ENCODE data around the gene FAM124A. TPM values are rescaled to one million over a fixed set of nuclear protein-coding genes. Genes with fewer than 3 reads are reported as not detected.

The FAM124A gene
- polyA plus RNA-seq, 2 of the 4 experiments (the other 2 are of a cell fraction): 1.5 to 1.6 TPM

DNA sequence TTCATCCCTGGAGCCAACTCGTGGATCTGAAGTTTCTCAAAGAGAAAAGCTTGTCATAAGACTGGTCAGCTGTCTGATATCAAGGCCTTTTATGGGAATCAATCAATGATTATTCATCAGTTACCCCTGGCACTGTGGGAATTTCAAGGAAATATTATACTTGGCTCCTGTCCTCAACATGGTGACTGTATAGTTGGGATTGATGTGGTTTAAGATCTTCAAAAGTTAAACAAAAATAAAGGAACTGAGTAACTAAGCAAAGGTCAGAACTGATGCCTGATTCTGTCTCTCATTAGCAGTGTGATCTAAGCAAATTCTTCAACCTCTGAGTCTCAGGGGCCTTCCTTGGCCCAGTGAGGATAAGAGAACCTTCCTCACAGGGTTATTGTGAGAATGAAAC lies 95.1 kb downstream of the FAM124A start:
- ChIA-PET POLR2A (no interaction called here), CTCF (interaction anchor here (1.1 to 1.3 kb wide), 2 partner anchors 19 to 31 kb away, joined by 3 read pairs; no protein-coding TSS in a partner anchor)
- H3K9me3 ChIP-seq: no peaks in the 10 kb centered on the region
- TF ChIP-seq EP300 (IDR thresholded peaks at IDR 0.05) (0 out of 5 replicates have a peak, but pooled peaks of 1 of the 2 experiments have one; percentile 12), SREBF2 (IDR thresholded peaks at IDR 0.05) (no peak)
- ATAC-seq: peak in 1 of 2 experiments; percentile 36; a peak in 2 of 6 replicates
- no peak overlapping the region for H3K27ac ChIP-seq
- no peaks in the 10 kb centered on the region for H3K4me1 ChIP-seq
- DNase-seq (ENCODE audit: low read depth in 1 of 2, low spot score in 1 of 2): peak in 1 of 2 experiments; percentile 13
- no peak for FAIRE-seq
- no peak overlapping the region for H3K4me2 ChIP-seq
- 0% methylated on average over 1 of the region's 1 CpG for WGBS (ENCODE audit: missing lambda C conversion rate)
- no peak overlapping the region for H3K4me3 ChIP-seq

DNA sequence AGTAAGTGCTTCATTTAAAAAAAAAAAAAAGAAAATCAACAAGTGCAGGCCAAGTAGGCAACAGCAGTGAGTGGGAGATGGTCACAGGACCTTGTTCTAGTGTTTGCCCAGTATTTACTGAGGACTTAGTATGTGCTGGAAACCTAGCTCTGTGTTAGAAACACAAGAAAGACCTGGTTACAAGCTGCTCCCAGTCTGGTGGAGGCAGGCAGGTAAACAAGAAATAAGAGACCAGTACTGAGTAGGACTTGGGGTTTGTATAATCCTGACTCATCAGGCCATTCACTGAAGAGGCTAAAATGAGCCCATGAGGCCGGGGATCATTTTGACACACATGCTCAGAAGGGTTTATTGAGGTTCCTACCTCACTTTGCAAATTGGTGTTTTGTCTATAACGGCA lies 95.8 kb downstream of the FAM124A start:
- no peak for FAIRE-seq
- WGBS (ENCODE audit: missing lambda C conversion rate): 48% methylated on average over 2 of the region's 2 CpGs
- TF ChIP-seq NFE2L2 (conservative IDR thresholded peaks at IDR 0.05; ENCODE audit: low read length) (no peak), PHF8 (IDR thresholded peaks at IDR 0.05; ENCODE audit: borderline replicate concordance, low read depth) (no peak), ZSCAN20 (CRISPR knock-in tag; IDR thresholded peaks at IDR 0.05) (no peak), HOXB13 (CRISPR knock-in tag; IDR thresholded peaks at IDR 0.05; ENCODE audit: low read depth) (no peak), GATA3 (IDR thresholded peaks at IDR 0.05; ENCODE audit: borderline replicate concordance) (no peak), RNF2 (IDR thresholded peaks at IDR 0.05; ENCODE audit: borderline replicate concordance, low read depth) (no peak), TP53 (CRISPR knock-in tag; IDR thresholded peaks at IDR 0.05) (no peak), FOSL2 (IDR thresholded peaks at IDR 0.05) (no peak), FOSL2 (CRISPR knock-in tag; IDR thresholded peaks at IDR 0.05) (no peak), ZC3H11A (IDR thresholded peaks at IDR 0.05) (no peak)
- Histone ChIP-seq H3K27ac (no peak overlapping the region), H3K4me2 (no peak overlapping the region), H3K9me3 (no peaks in the 10 kb centered on the region), H3K4me3 (no peak overlapping the region), H3K4me1 (no peaks in the 10 kb centered on the region)
- POLR2A ChIA-PET: no interaction called here
- DNase-seq (ENCODE audit: low read depth in 1 of 2, low spot score in 1 of 2): no peak
- CTCF ChIA-PET: interaction anchor here (1.1 kb wide), 1 partner anchor 20 kb away, joined by 3 read pairs; no protein-coding TSS in a partner anchor
- no peak for ATAC-seq

DNA sequence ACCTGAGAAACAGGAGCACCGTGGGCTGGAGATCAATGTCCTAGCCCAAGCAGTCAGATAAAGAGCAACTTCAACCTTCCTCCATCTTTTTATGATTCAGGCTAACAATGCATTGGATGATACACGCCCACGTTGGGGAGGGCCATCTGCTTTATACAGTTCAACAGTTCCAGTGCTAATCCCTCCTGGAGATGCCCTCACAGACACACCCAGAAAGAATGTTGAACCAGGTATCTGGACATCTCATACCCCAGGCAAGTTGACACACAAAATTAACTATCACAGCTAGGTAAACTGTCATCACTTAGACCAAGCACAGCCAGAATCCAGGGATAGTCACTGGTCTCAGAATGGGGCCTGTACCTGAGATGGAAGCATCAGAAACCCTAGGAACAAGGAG lies 96.7 kb downstream of the FAM124A start:
- 63% methylated on average over 3 of the region's 3 CpGs for WGBS (ENCODE audit: missing lambda C conversion rate)
- DNase-seq (ENCODE audit: low read depth in 1 of 2, low spot score in 1 of 2) (no peak), ATAC-seq (no peak), FAIRE-seq (no peak)
- H3K9me3 ChIP-seq: no peaks in the 10 kb centered on the region
- H3K27ac ChIP-seq: no peak overlapping the region
- ChIA-PET POLR2A (no interaction called here), CTCF (no interaction called here)
- no peak overlapping the region for H3K4me3 ChIP-seq
- no peak overlapping the region for H3K4me2 ChIP-seq
- H3K4me1 ChIP-seq: no peaks in the 10 kb centered on the region
- TF ChIP-seq MYC (IDR thresholded peaks at IDR 0.05; ENCODE audit: borderline replicate concordance, low read length) (no peak), PHF8 (IDR thresholded peaks at IDR 0.05; ENCODE audit: borderline replicate concordance, low read depth) (no peak), TP53 (CRISPR knock-in tag; IDR thresholded peaks at IDR 0.05) (no peak), ZC3H11A (IDR thresholded peaks at IDR 0.05) (no peak), CHD4 (IDR thresholded peaks at IDR 0.05; ENCODE audit: borderline replicate concordance) (no peak), RNF2 (IDR thresholded peaks at IDR 0.05; ENCODE audit: borderline replicate concordance, low read depth) (no peak), HDAC2 (IDR thresholded peaks at IDR 0.05) (no peak), NR3C1 (IDR thresholded peaks at IDR 0.05) (no peak), POLR2A (IDR thresholded peaks at IDR 0.05; ENCODE audit: low read length) (no peak)
- TF ChIP-seq, protein P1, sequence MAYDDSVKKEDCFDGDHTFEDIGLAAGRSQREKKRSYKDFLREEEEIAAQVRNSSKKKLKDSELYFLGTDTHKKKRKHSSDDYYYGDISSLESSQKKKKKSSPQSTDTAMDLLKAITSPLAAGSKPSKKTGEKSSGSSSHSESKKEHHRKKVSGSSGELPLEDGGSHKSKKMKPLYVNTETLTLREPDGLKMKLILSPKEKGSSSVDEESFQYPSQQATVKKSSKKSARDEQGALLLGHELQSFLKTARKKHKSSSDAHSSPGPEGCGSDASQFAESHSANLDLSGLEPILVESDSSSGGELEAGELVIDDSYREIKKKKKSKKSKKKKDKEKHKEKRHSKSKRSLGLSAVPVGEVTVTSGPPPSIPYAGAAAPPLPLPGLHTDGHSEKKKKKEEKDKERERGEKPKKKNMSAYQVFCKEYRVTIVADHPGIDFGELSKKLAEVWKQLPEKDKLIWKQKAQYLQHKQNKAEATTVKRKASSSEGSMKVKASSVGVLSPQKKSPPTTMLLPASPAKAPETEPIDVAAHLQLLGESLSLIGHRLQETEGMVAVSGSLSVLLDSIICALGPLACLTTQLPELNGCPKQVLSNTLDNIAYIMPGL (CRISPR knock-in tag; IDR thresholded peaks at IDR 0.05; ENCODE audit: borderline replicate concordance): no peak
- TF ChIP-seq, protein P2, sequence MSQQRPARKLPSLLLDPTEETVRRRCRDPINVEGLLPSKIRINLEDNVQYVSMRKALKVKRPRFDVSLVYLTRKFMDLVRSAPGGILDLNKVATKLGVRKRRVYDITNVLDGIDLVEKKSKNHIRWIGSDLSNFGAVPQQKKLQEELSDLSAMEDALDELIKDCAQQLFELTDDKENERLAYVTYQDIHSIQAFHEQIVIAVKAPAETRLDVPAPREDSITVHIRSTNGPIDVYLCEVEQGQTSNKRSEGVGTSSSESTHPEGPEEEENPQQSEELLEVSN (IDR thresholded peaks at IDR 0.05; ENCODE audit: borderline replicate concordance, low read depth): no peak
- TF ChIP-seq, protein P3, sequence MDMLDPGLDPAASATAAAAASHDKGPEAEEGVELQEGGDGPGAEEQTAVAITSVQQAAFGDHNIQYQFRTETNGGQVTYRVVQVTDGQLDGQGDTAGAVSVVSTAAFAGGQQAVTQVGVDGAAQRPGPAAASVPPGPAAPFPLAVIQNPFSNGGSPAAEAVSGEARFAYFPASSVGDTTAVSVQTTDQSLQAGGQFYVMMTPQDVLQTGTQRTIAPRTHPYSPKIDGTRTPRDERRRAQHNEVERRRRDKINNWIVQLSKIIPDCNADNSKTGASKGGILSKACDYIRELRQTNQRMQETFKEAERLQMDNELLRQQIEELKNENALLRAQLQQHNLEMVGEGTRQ (IDR thresholded peaks at IDR 0.05): no peak
- TF ChIP-seq, protein P4, sequence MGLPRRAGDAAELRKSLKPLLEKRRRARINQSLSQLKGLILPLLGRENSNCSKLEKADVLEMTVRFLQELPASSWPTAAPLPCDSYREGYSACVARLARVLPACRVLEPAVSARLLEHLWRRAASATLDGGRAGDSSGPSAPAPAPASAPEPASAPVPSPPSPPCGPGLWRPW (IDR thresholded peaks at IDR 0.05): no peak
